DOHH2 (cell line): ENCODE measurements around the gene TRABD.
"Not testable (repeated sequence)": the region's sequence is repeated elsewhere in the genome, so short reads cannot be mapped to it uniquely, and the experiment has no call there.

Source experiments
- H3F3A ChIP-seq: fragments of 200-600 bp; sonication (generic), shearing (Covaris generic); 2 replicates; pipeline ENCODE4 v1.6.0; 2016; ENCODE audit warnings: antibody characterized with exemption, mild to moderate bottlenecking; ENCODE audit not compliant: control insufficient read depth, insufficient read depth
- H3K27ac ChIP-seq: fragments of 200-600 bp; sonication (generic); 2 replicates; pipeline ENCODE4 v1.5.1; 2014; ENCODE audit warnings: low read depth, mild to moderate bottlenecking, low read length, moderate library complexity
- H3K27me3 ChIP-seq: fragments of 200-600 bp; sonication (generic); 2 replicates; pipeline ENCODE4 v1.6.1; 2014; ENCODE audit warnings: mild to moderate bottlenecking, low read length, mixed read lengths; ENCODE audit not compliant: control insufficient read depth
- H3K36me3 ChIP-seq: fragments of 200-600 bp; sonication (generic); 2 replicates; pipeline ENCODE4 v1.6.1; 2014; ENCODE audit warnings: mild to moderate bottlenecking, low read length, moderate library complexity, mixed read lengths; ENCODE audit not compliant: control insufficient read depth
- H3K4me1 ChIP-seq: fragments of 200-600 bp; sonication (generic); 2 replicates; pipeline ENCODE4 v1.6.1; 2014; ENCODE audit warnings: mild to moderate bottlenecking, low read length, mixed read lengths; ENCODE audit not compliant: control insufficient read depth
- H3K4me2 ChIP-seq: fragments of 200-600 bp; sonication (generic); 2 replicates; pipeline ENCODE4 v1.6.0; 2014; ENCODE audit warnings: mild to moderate bottlenecking, low read length, moderate library complexity
- H3K4me3 ChIP-seq: fragments of 200-600 bp; sonication (generic); 2 replicates; pipeline ENCODE4 v1.5.1; 2014; ENCODE audit warnings: mild to moderate bottlenecking, low read length, mixed read lengths
- H3K79me2 ChIP-seq: fragments of 200-600 bp; sonication (generic); 2 replicates; pipeline ENCODE4 v1.6.1; 2014; ENCODE audit warnings: mild to moderate bottlenecking, low read length, mixed read lengths; ENCODE audit not compliant: control insufficient read depth
- H3K9me2 ChIP-seq: fragments of 200-600 bp; sonication (generic); replicated peaks from 2 replicates; pipeline ENCODE4 v1.6.1; 2014; ENCODE audit warnings: mild to moderate bottlenecking, low read length, mixed read lengths; ENCODE audit not compliant: control insufficient read depth
- H3K9me3 ChIP-seq: fragments of 200-600 bp; sonication (generic); 2 replicates; pipeline ENCODE4 v1.6.1; 2014; ENCODE audit warnings: antibody characterized with exemption, low read length, mixed read lengths; ENCODE audit not compliant: control insufficient read depth, insufficient read depth
- H4K20me1 ChIP-seq: fragments of 200-600 bp; sonication (generic); 2 replicates; pipeline ENCODE4 v1.6.0; 2014; ENCODE audit warnings: low read depth, mild to moderate bottlenecking, antibody characterized with exemption, low read length, moderate library complexity; ENCODE audit not compliant: control insufficient read depth, insufficient read depth
- EZH2phosphoT487 ChIP-seq: fragments of 200-600 bp; sonication (generic); IDR thresholded peaks from 2 replicates; pipeline ENCODE4 v1.6.1; 2017; ENCODE audit warnings: borderline replicate concordance, mild to moderate bottlenecking, antibody characterized with exemption, low read length, moderate library complexity, mixed read lengths
- TF ChIP-seq, protein P1 (sequence below): fragments of 200-600 bp; sonication (generic); IDR thresholded peaks from one replicate; pipeline ENCODE4 v1.5.1; 2014; ENCODE audit warnings: antibody characterized with exemption, mild to moderate bottlenecking, low read depth, low read length; ENCODE audit not compliant: poor library complexity, severe bottlenecking

The TRABD gene, protein sequence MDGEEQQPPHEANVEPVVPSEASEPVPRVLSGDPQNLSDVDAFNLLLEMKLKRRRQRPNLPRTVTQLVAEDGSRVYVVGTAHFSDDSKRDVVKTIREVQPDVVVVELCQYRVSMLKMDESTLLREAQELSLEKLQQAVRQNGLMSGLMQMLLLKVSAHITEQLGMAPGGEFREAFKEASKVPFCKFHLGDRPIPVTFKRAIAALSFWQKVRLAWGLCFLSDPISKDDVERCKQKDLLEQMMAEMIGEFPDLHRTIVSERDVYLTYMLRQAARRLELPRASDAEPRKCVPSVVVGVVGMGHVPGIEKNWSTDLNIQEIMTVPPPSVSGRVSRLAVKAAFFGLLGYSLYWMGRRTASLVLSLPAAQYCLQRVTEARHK

DNA sequence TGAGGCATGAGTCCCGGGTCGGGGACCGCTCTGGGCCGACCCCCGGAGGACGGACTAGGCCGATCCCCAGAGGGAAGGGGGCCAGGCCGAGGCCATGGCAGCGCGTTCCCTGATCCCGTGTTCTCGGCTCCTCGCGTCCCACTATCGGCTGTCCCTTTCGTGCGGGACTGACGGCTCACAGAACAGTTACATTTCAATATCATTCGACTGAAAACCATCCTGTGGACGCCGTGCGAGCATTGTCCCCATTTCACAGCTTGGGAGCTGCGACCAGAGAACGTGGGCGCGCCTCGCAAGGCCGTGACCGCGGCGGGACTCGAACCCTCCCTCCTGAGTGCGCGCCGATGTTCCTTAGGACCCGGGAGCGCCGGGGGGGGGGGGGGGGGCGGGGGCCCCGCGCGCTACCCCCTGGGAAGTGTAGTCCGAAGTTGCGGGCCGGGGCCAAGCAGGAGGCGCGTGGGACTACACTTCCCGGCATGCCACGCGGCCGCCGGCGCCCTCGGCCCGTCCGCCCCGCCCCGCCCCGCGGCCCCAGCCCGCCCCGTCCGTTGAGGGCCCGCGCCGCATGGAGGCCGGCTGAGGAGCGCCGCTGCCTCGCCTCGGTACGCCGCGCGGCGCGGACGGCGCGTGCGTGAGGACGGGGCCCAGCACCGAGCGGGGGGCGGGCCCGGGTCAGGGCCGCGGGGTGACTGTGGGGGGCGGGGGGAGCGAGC, at the start of gene TRABD:
Gene TRABD, plus strand, starts transcription at position 539 of the 713 bp plus-strand sequence. CDS start 7,148 bp downstream, outside the sequence.
- Histone ChIP-seq H3K36me3 (peaks cover 32% of the 10 kb centered on the region), H3K4me2 (peak within 1 kb of the TSS; percentile 99), H3K9me3 (no peaks in the 10 kb centered on the region), H3K4me3 (peak within 1 kb of the TSS; percentile 97), H3K27ac (peak within 1 kb of the TSS; percentile 100), H3K9me2 (no peaks in the 10 kb centered on the region), H3K27me3 (no peaks in the 10 kb centered on the region), H3K79me2 (peaks cover 37% of the 10 kb centered on the region), H3K4me1 (peaks cover 50% of the 10 kb centered on the region), H3F3A (peaks cover 31% of the 10 kb centered on the region), H4K20me1 (no peaks in the 10 kb centered on the region)
- TF ChIP-seq EZH2phosphoT487 = no peak
- TF ChIP-seq, protein P1, sequence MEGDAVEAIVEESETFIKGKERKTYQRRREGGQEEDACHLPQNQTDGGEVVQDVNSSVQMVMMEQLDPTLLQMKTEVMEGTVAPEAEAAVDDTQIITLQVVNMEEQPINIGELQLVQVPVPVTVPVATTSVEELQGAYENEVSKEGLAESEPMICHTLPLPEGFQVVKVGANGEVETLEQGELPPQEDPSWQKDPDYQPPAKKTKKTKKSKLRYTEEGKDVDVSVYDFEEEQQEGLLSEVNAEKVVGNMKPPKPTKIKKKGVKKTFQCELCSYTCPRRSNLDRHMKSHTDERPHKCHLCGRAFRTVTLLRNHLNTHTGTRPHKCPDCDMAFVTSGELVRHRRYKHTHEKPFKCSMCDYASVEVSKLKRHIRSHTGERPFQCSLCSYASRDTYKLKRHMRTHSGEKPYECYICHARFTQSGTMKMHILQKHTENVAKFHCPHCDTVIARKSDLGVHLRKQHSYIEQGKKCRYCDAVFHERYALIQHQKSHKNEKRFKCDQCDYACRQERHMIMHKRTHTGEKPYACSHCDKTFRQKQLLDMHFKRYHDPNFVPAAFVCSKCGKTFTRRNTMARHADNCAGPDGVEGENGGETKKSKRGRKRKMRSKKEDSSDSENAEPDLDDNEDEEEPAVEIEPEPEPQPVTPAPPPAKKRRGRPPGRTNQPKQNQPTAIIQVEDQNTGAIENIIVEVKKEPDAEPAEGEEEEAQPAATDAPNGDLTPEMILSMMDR = no peak

DNA sequence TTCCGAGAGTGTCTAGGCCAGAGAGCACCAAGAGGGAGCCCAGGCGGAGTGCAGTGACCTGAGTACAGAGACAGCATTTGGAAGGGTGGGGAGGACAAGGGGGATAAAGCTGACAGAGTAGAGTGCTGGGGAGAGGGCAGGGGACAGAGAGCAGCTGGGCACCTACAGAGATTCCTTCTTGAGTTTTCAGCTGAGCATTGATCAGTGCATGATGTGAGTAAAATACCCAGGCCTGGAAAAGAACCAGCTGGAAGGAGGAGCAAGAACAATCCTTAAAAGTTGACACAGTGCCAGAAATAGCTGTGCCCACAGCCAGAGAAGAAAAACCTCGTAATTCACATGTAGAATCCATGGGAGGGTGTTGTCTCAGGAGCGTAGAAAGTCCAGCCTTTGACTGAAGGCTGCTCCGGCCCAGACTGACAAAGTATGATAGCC, 49.1 kb upstream of the TRABD start:
- no peak for TF ChIP-seq EZH2phosphoT487
- TF ChIP-seq, protein P1 = no peak
- Histone ChIP-seq H3K4me1 (no peaks in the 10 kb centered on the region), H3K9me2 (no peaks in the 10 kb centered on the region), H3K4me3 (no peak overlapping the region), H3K79me2 (no peaks in the 10 kb centered on the region), H3K27ac (no peak overlapping the region), H4K20me1 (no peaks in the 10 kb centered on the region), H3K27me3 (peaks cover 14% of the 10 kb centered on the region), H3K4me2 (no peak overlapping the region), H3K9me3 (no peaks in the 10 kb centered on the region), H3F3A (no peaks in the 10 kb centered on the region), H3K36me3 (no peaks in the 10 kb centered on the region)

DNA sequence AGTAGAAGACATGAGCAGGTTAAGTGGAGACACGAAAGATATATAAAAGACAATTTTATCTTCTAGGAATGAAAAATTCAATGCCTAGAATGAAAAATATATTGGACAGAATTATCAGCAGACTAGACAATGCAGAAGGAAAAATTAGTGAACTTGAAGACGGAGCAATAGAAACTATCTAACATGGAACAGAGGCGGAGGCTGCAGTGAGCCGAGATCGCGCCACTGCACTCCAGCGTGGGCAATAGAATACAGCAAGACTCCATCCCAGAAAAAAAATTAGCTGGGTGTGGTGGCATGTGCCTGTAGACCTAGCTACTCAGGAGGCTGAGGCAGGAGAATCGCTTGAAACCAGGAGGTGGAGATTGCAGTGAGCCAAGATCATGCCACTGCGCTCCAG, 48.4 kb upstream of the TRABD start:
- H3K27ac ChIP-seq, H3K36me3 ChIP-seq, H3K9me2 ChIP-seq, H3K9me3 ChIP-seq, H4K20me1 ChIP-seq, H3K4me3 ChIP-seq, H3K79me2 ChIP-seq, H3F3A ChIP-seq, H3K4me1 ChIP-seq, H3K4me2 ChIP-seq: not testable (repeated sequence)
- peaks cover 10% of the 10 kb centered on the region for H3K27me3 ChIP-seq

DNA sequence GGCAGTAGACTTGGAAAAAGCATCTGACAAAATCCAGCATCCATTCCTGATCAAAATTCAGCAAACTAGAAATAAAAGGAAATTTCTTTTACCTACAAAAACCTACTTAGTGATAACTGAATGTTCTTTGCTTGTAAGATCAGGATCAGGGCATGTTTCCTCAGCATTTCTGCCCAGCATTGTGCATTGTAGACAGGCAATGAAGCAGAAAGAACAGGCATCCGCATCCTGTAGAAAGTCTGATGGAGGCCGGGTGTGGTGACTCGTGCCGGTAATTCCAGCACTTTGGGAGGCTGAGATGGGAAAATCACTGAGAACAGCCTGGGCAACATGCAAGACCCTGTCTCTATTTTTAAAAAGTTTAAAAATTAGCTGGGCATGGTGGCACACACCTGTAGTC, 47.7 kb upstream of the TRABD start:
- no peak overlapping the region for H3K4me2 ChIP-seq
- H3K36me3 ChIP-seq = no peaks in the 10 kb centered on the region
- H3K4me3 ChIP-seq = no peak overlapping the region
- no peaks in the 10 kb centered on the region for H3F3A ChIP-seq
- H3K27me3 ChIP-seq = peaks cover 11% of the 10 kb centered on the region
- no peaks in the 10 kb centered on the region for H3K4me1 ChIP-seq
- no peaks in the 10 kb centered on the region for H3K9me2 ChIP-seq
- no peak for TF ChIP-seq EZH2phosphoT487
- TF ChIP-seq, protein P1 = no peak
- H4K20me1 ChIP-seq = no peaks in the 10 kb centered on the region
- no peaks in the 10 kb centered on the region for H3K79me2 ChIP-seq
- H3K9me3 ChIP-seq = no peaks in the 10 kb centered on the region
- H3K27ac ChIP-seq = no peak overlapping the region
